Measurements from ENCODE around the gene HBB. TPM values are rescaled to one million over a fixed set of nuclear protein-coding genes. Genes with fewer than 3 reads are reported as not detected.
"Not testable (repeated sequence)": the region's sequence is repeated elsewhere in the genome, so short reads cannot be mapped to it uniquely, and the experiment has no call there.

The HBB gene
- polyA plus RNA-seq (ENCODE audit: insufficient read length in 10 of 10), result 1,000 to 10,000 TPM in 3 of 10 donors, 100 to 1,000 TPM in 7; 173 to 2,168 (median 503) TPM
- long read RNA-seq, donor 1, transcript HBB-203 (2 exons, 319 nt), result minor isoform, 36 of 269 reads
- long read RNA-seq, donor 1, transcript HBB-201 (3 exons, 628 nt), result major isoform, 217 of 269 reads
- long read RNA-seq, donor 1, partial matches to known transcripts, result 0 of 269 reads
- long read RNA-seq, donor 1, other reads (novel, unspliced or antisense), result 14 of 269 reads
- long read RNA-seq, donor 2, transcript HBB-201 (3 exons, 628 nt), result major isoform, 71 of 76 reads
- long read RNA-seq, donor 2, transcript HBB-203 (2 exons, 319 nt), result minor isoform, 5 of 76 reads
- long read RNA-seq, donor 2, partial matches to known transcripts, result 0 of 76 reads
- long read RNA-seq, donor 2, other reads (novel, unspliced or antisense), result 0 of 76 reads
- long read RNA-seq, donor 3, partial matches to known transcripts, result 0 of 1 reads
- long read RNA-seq, donor 3, other reads (novel, unspliced or antisense), result 0 of 1 reads
- long read RNA-seq, donor 4, transcript HBB-203 (2 exons, 319 nt), result minor isoform, 30 of 215 reads
- long read RNA-seq, donor 4, transcript HBB-201 (3 exons, 628 nt), result major isoform, 173 of 215 reads
- long read RNA-seq, donor 4, partial matches to known transcripts, result 0 of 215 reads
- long read RNA-seq, donor 4, other reads (novel, unspliced or antisense), result 10 of 215 reads
- long read RNA-seq, donor 5, transcript HBB-201 (3 exons, 628 nt), result major isoform, 392 of 458 reads
- long read RNA-seq, donor 5, transcript HBB-203 (2 exons, 319 nt), result minor isoform, 43 of 458 reads
- long read RNA-seq, donor 5, partial matches to known transcripts, result 0 of 458 reads
- long read RNA-seq, donor 5, other reads (novel, unspliced or antisense), result 21 of 458 reads
- long read RNA-seq, donor 6, transcript HBB-203 (2 exons, 319 nt), result minor isoform, 33 of 208 reads
- long read RNA-seq, donor 6, transcript HBB-201 (3 exons, 628 nt), result major isoform, 160 of 208 reads
- long read RNA-seq, donor 6, partial matches to known transcripts, result 0 of 208 reads
- long read RNA-seq, donor 6, other reads (novel, unspliced or antisense), result 13 of 208 reads
- long read RNA-seq, donor 7, transcript HBB-201 (3 exons, 628 nt), result major isoform, 64 of 70 reads
- long read RNA-seq, donor 7, transcript HBB-203 (2 exons, 319 nt), result minor isoform, 5 of 70 reads
- long read RNA-seq, donor 7, partial matches to known transcripts, result 0 of 70 reads
- long read RNA-seq, donor 7, other reads (novel, unspliced or antisense), result 0 of 70 reads
- long read RNA-seq, donor 8, transcript HBB-203 (2 exons, 319 nt), result minor isoform, 56 of 435 reads
- long read RNA-seq, donor 8, transcript HBB-201 (3 exons, 628 nt), result major isoform, 367 of 435 reads
- long read RNA-seq, donor 8, partial matches to known transcripts, result 0 of 435 reads
- long read RNA-seq, donor 8, other reads (novel, unspliced or antisense), result 9 of 435 reads
- long read RNA-seq, donor 9, transcript HBB-204 (2 exons, 680 nt), result minor isoform, 8 of 400 reads
- long read RNA-seq, donor 9, transcript HBB-203 (2 exons, 319 nt), result minor isoform, 38 of 400 reads
- long read RNA-seq, donor 9, transcript HBB-201 (3 exons, 628 nt), result major isoform, 335 of 400 reads
- long read RNA-seq, donor 9, partial matches to known transcripts, result 0 of 400 reads
- long read RNA-seq, donor 9, other reads (novel, unspliced or antisense), result 19 of 400 reads

GRCh38 chr11:5226732-5227310 is at the start of gene HBB:
TSS of gene HBB (minus strand) at chr11:5227071. CDS start at chr11:5227021, 50 bp downstream.
- no peak for DNase-seq

DNA sequence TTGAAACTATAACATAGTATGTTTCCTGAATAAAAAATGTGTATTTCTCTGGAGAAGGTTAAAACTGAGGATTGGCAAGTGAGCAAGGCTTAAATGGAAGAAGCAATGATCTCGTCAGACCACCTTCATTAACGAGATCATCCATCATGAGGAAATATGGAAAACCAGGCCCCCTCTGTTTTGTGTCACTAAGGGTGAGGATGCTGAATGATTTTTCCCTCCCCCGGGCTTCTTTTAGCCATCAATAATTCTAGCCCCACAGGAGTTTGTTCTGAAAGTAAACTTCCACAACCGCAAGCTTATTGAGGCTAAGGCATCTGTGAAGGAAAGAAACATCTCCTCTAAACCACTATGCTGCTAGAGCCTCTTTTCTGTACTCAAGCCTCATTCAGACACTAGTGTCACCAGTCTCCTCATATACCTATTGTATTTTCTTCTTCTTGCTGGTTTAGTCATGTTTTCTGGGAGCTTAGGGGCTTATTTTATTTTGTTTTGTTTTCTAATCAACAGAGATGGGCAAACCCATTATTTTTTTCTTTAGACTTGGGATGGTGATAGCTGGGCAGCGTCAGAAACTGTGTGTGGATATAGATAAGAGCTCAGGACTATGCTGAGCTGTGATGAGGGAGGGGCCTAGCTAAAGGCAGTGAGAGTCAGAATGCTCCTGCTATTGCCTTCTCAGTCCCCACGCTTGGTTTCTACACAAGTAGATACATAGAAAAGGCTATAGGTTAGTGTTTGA is 48.7 kb upstream of the HBB start:
- no peak for DNase-seq

GRCh38 chr11:5274395-5274794 is 47.5 kb upstream of the HBB start:
- no peak for DNase-seq

- DNase-seq, result no peak
Observed at GRCh38 chr11:5272395-5273017, 45.6 kb upstream of the HBB start.

- no peak for DNase-seq
Observed at GRCh38 chr11:5269715-5270147, 42.9 kb upstream of the HBB start, which contains the start of gene HBE1. TSS of gene HBE1 (minus strand) at chr11:5269945. CDS start at chr11:5269890, 55 bp downstream.

DNA sequence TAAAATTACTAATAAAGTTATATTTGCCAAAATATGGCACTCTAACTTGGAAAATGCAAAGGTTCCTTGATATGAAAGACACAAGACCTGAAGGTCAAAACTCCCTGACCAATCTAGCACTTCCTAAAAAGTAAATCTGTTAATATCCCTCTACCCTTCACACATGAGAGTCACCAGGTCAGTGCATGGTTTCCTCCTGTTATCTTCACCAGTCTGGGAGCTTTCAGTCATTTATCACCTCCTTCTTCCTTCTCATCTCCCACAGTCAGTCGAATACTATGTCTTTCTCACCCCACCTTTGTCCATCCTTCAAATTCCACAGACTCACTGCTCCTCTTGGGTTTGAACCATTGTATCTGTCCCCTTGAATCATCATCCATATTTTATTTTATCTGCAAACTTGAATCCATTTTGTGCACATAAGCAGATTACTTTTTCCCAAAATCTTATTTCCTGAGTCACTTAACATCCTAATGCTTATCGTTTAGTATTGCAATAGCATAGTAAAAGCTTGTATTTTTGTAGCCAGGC is 40.2 kb upstream of the HBB start:
- no peak for DNase-seq

- DNase-seq, result no peak
Observed at GRCh38 chr11:5266609-5267008, 39.7 kb upstream of the HBB start.

- DNase-seq, result no peak
Observed at GRCh38 chr11:5265832-5266231, 39.0 kb upstream of the HBB start.

GRCh38 chr11:5258543-5259262 is 31.8 kb upstream of the HBB start:
- DNase-seq, result no peak

GRCh38 chr11:5257296-5257695 is 30.4 kb upstream of the HBB start:
- no peak for DNase-seq

- DNase-seq, result not testable (repeated sequence)
Observed at GRCh38 chr11:5254646-5255413, 28.0 kb upstream of the HBB start, which contains the start of gene HBG2. TSS of gene HBG2 (minus strand) at chr11:5254781. CDS start at chr11:5254728, 53 bp downstream.

DNA sequence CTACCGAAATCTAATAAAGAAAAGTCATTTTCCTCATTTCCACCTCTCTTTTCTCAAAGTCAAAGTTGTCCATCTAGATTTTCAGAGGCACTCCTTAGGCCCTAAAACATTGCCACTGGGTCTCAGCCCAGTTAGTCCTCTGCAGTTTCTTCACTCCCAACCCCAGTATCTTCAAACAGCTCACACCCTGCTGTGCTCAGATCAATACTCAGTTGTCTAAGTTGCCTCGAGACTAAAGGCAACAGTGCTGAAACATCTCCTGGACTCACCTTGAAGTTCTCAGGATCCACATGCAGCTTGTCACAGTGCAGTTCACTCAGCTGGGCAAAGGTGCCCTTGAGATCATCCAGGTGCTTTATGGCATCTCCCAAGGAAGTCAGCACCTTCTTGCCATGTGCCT is 27.2 kb upstream of the HBB start:
- not testable (repeated sequence) for DNase-seq

GRCh38 chr11:5253440-5253839 is 26.6 kb upstream of the HBB start:
- not testable (repeated sequence) for DNase-seq

DNA sequence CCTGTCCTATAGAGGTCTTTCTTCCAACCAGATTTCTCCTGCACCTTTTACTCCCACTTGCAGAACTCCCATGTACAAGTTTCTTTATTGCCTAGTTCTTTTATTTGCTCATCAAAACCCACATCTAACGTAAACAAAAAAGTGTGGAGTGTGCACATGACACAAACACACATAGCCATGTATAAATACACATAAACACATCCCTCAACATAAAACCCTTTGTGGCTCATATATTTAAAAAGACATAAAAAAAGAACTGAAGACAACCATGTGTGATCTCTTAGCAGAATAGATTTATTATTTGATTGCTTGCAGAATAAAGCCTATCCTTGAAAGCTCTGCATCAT is 26.0 kb upstream of the HBB start:
- no peak for DNase-seq

DNA sequence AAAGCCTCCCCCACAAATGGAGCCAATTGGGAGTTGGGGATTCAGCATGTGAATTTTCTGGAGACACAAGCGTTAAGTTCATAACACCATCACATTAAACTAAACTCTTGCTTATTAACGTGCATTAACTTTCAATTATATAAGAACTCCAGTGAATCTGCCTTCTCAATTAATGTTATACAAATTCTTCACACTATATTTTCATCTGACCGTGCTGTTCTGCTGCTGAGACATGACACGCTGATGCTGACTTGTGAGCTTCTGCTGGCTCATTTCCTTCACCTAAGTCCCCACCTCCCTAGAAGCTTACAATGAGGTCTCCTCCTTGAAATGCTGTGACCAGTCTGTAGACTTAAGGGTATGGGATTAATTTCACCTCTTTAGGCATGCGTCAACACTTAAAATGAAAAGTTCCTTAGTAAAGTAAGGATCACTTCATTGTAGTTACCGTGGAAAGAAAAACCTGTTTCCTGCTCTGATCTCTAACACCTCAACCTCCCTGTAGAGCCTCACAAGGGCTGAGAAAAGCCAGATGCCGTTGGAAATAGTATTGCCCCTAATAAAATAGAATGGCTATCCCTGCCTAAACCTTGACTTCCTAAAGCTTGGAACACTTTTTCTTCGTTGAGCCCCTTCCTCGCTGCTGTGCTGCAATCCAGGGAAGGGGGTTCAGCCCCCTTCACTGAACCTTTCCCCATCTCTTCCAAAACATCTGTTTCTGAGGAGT is 25.5 kb upstream of the HBB start:
- no peak for DNase-seq

GRCh38 chr11:5251746-5252145 is 24.9 kb upstream of the HBB start:
- DNase-seq, result no peak

All from muscle of back (tissue), 13 donors.